SK-N-SH (cell line): ENCODE data around the gene GKN1.

Source experiments
- EZH2phosphoT487 ChIP-seq: fragments of 200-600 bp; sonication (generic); IDR thresholded peaks from 2 replicates; pipeline ENCODE4 v1.6.1; 2017; ENCODE audit warnings: low read depth, mixed run types, mild to moderate bottlenecking, antibody characterized with exemption, moderate library complexity, borderline replicate concordance
- JUND ChIP-seq: IDR thresholded peaks from 2 replicates; pipeline ENCODE4 v1.4.0; 2012
- POLR2AphosphoS5 ChIP-seq: IDR thresholded peaks from 2 replicates; pipeline ENCODE4 v1.6.1; 2012; ENCODE audit warnings: low read depth, low read length
- RAD21 ChIP-seq: IDR thresholded peaks from 2 replicates; pipeline ENCODE4 v1.6.1; 2012; ENCODE audit warnings: mild to moderate bottlenecking, low read length
- RFX5 ChIP-seq: IDR thresholded peaks from 2 replicates; pipeline ENCODE4 v1.6.1; 2012; ENCODE audit warnings: mild to moderate bottlenecking, improper control_type of control experiment, low read length
- SMC3 ChIP-seq: IDR thresholded peaks from 2 replicates; pipeline ENCODE4 v1.6.1; 2012; ENCODE audit warnings: low read depth, low read length, improper control_type of control experiment
- TEAD4 ChIP-seq: IDR thresholded peaks from 2 replicates; pipeline ENCODE4 v1.4.0; 2012; ENCODE audit warnings: mild to moderate bottlenecking, borderline replicate concordance; ENCODE audit not compliant: insufficient read depth
- TF ChIP-seq, protein P1 (sequence below): IDR thresholded peaks from 2 replicates; pipeline ENCODE4; 2012
- TF ChIP-seq, protein P2 (sequence below): IDR thresholded peaks from 2 replicates; pipeline ENCODE4 v1.4.0; 2012; ENCODE audit warnings: low read depth
- TF ChIP-seq, protein P3 (sequence below): fragments of 200-600 bp; sonication (generic); IDR thresholded peaks from 2 replicates; pipeline ENCODE4 v1.6.1; 2017; ENCODE audit warnings: antibody characterized with exemption, mild to moderate bottlenecking, moderate library complexity
- TF ChIP-seq, protein P4 (sequence below): IDR thresholded peaks from 2 replicates; pipeline ENCODE4 v1.6.1; 2012; ENCODE audit warnings: mild to moderate bottlenecking, low read depth, low read length, moderate library complexity

DNA sequence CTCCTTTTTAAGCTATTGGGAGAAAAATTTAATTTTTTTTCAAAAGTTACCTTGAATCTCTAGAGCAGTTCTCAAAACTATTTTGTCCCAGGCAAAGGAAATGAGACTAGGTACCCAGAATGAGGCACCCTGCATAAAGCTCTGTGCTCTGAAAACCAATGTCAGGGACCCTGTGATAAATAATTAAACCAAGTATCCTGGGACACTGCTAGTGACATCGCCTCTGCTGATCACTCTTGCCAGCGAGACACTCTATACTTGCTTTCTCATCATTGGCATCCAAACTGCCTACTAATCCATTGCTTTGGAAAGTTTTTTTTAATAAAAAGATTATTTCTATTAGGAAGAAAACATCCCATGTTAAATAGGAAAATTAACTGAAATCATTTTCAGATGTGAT, 1.4 kb downstream of the GKN1 start:
- TF ChIP-seq, protein P1, sequence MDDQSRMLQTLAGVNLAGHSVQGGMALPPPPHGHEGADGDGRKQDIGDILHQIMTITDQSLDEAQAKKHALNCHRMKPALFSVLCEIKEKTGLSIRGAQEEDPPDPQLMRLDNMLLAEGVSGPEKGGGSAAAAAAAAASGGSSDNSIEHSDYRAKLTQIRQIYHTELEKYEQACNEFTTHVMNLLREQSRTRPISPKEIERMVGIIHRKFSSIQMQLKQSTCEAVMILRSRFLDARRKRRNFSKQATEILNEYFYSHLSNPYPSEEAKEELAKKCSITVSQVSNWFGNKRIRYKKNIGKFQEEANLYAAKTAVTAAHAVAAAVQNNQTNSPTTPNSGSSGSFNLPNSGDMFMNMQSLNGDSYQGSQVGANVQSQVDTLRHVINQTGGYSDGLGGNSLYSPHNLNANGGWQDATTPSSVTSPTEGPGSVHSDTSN = no peak
- TF ChIP-seq, protein P2, sequence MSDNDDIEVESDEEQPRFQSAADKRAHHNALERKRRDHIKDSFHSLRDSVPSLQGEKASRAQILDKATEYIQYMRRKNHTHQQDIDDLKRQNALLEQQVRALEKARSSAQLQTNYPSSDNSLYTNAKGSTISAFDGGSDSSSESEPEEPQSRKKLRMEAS = no peak
- TF ChIP-seq, protein P3, sequence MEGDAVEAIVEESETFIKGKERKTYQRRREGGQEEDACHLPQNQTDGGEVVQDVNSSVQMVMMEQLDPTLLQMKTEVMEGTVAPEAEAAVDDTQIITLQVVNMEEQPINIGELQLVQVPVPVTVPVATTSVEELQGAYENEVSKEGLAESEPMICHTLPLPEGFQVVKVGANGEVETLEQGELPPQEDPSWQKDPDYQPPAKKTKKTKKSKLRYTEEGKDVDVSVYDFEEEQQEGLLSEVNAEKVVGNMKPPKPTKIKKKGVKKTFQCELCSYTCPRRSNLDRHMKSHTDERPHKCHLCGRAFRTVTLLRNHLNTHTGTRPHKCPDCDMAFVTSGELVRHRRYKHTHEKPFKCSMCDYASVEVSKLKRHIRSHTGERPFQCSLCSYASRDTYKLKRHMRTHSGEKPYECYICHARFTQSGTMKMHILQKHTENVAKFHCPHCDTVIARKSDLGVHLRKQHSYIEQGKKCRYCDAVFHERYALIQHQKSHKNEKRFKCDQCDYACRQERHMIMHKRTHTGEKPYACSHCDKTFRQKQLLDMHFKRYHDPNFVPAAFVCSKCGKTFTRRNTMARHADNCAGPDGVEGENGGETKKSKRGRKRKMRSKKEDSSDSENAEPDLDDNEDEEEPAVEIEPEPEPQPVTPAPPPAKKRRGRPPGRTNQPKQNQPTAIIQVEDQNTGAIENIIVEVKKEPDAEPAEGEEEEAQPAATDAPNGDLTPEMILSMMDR = no peak
- TF ChIP-seq EZH2phosphoT487 (no peak), POLR2AphosphoS5 (no peak), TEAD4 (no peak), RFX5 (no peak), RAD21 (no peak), JUND (no peak), SMC3 (no peak)
- TF ChIP-seq, protein P4, sequence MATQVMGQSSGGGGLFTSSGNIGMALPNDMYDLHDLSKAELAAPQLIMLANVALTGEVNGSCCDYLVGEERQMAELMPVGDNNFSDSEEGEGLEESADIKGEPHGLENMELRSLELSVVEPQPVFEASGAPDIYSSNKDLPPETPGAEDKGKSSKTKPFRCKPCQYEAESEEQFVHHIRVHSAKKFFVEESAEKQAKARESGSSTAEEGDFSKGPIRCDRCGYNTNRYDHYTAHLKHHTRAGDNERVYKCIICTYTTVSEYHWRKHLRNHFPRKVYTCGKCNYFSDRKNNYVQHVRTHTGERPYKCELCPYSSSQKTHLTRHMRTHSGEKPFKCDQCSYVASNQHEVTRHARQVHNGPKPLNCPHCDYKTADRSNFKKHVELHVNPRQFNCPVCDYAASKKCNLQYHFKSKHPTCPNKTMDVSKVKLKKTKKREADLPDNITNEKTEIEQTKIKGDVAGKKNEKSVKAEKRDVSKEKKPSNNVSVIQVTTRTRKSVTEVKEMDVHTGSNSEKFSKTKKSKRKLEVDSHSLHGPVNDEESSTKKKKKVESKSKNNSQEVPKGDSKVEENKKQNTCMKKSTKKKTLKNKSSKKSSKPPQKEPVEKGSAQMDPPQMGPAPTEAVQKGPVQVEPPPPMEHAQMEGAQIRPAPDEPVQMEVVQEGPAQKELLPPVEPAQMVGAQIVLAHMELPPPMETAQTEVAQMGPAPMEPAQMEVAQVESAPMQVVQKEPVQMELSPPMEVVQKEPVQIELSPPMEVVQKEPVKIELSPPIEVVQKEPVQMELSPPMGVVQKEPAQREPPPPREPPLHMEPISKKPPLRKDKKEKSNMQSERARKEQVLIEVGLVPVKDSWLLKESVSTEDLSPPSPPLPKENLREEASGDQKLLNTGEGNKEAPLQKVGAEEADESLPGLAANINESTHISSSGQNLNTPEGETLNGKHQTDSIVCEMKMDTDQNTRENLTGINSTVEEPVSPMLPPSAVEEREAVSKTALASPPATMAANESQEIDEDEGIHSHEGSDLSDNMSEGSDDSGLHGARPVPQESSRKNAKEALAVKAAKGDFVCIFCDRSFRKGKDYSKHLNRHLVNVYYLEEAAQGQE = no peak
